ENCODE data around the gene TBX10.
"Not testable (repeated sequence)": the region's sequence is repeated elsewhere in the genome, so short reads cannot be mapped to it uniquely, and the experiment has no call there.

TBX10 gene

DNA sequence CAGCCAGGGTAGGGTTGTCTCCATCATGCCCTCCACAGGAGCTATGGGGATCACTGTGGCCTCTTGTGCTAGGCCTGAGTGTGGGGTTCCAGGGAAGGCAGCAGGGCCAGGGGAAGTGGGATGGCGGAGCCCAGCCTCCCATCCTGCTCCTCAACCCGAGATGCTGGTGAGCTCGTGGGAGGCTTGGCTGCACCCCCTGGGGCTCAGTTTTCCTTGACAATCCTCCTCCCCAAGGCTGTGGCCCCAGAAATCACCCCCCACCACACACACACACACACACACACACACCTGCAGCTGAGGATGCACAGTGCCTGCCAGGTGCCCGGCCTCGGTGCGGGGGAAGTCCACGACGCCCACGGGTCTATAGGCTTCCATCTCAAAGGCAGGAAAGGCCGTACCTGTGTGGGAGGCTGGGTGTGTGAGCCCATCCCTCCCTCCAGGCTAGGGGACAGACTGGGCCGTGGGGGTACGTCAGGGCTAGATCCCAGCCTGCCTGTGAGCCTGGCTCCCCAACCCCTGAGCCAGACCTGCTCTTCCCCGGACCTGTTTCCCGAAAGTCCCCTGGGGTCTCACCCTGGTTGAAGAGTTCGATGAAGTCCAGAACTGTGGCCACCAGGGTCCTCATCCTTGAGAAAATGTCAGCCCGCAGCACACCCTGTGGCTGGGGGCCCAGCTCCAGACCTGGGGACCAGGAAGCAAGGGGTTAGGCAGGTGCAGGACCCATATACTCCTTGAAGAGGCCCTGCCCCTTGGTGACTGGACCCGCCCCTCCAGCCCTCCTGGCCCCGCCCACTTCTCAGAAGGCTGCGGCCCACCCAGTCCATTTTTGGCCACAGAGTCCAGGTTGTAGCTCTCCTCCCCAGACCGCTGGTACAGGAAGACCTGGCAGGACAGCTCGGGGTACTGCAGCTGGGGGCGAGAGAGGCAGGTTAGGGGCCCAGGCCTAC lies 5.2 kb upstream of the TBX10 start:
- no peak for DNase-seq

DNA sequence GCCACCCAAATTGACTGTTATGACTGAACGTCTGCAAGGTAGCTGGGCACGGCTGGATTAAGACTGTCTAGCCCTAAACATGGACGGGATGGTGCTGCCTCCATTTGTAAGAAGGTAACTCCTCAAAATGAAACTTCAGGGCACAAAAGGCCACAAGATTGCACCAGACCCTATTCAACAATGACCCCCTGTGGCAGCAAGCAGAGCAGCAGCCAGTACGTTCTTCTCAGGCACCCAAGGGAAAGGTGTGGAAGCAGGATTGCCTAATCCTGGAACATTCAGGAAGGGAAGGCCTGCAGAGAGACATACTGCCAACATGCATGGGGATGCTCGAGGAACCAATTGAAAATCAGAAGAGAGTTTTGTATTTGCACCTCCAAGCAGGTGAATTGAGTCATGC lies 4.5 kb upstream of the TBX10 start:
- no peak for DNase-seq

DNA sequence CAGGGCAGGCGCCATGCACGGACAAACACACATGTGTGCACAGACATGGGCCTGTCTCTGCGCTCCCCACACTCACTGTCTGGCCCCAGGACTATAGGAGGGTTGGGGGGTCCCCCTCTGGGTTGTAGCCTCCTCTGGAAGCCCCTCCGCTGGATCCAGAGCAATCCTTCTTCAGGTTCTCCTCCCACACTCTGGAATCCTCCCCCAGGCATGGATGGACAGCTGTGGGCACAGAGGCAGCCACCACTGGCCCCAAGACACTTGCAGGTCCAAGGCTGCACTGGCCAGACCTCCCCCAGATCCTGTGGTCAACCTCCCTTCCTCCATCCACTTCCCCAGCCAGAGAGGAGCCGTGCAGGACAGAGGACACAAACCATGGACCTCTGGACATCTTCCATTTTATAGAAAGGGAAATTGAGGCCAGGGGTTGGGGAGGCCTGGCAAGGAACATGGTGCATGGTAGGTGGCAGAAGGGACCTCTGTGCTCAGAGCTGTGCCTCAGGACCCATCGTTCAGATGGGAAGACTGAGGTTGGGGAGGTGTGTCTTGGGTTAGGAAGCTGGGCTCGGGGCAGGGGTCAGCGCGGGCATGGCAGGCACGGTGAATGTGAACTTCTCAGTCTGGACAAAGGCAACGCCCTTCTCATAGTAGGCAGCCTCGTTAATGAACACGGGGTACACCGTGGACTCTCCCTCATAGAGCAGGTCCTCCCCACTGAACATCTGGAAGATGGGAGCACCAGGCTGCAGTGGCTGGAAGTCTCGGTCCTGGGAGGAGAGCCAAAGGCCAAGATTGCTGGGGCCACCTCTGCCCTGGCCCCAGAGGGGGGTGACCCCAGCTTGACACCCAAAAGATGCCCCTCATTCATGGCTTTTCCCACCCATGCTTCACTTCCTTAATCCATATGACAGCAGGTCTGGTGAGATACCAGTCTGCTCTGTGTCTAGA lies 2.9 kb upstream of the TBX10 start:
- no peak for DNase-seq

DNA sequence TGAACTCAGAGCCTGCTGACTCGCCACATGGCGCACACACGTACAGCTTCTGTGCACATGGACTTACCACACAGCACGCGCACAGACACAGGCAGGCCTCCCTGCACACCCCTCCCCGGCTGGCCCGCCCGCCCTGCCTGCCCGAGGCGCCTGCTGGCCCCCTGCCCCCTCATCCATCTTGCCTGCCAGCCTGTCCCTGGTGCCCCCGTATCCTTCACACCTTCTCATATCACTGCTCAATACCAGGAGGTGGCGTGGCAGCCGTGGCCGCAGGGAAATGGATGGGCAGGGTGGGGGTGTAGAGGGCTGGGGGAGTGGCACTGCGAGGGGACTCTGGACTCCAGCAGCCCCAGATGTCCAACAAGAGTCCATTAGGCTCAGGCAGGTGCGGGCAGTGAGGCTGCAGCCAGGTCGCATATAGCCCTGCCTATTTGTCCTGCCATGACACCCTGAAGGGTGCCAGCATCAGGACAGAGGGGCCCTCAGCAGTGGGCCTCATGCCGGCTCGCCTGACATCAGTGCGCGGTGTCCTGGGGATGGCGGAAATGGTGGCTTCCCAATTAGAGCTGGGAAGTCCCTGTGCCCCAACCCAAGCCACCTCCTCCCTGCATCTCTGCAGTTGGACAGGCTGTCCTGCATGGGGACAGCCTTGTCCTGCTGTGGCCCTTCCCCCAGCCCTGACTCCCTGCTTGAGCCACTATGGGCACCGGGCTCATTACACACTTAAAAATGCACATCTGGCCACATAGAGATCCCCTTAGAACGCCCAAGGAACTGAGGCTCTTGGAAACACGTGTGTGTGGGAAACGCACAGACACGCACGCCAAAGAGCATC lies 2.0 kb upstream of the TBX10 start:
- DNase-seq, result no peak

DNA sequence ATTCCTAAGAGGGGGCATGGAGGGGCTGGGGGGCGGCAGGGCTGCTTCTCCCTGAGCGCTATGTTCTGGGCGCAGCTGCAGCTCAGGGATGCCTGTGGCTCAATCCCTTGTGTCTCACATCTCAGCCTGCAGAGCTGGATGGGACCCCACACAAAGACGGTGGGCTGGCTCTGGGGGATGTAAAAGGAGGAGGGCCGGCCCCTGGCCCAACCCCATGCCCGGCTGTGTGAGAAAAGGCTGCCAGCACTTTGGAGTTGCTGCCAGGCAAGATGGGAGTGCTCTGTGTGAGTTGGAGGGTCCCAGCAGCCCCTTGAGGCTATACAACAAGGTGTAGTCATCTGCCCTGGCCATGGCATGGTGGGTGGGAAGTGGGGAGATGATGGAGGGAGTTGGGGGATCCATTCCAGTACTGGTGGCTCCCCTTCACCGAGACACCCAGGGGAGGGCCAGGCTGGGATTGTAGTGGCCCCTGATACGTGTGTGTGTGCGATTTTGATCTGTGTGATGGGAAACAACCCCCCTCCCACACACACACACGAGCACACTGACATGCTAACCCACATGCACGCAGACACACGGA lies 1.3 kb upstream of the TBX10 start:
- no peak for DNase-seq

DNA sequence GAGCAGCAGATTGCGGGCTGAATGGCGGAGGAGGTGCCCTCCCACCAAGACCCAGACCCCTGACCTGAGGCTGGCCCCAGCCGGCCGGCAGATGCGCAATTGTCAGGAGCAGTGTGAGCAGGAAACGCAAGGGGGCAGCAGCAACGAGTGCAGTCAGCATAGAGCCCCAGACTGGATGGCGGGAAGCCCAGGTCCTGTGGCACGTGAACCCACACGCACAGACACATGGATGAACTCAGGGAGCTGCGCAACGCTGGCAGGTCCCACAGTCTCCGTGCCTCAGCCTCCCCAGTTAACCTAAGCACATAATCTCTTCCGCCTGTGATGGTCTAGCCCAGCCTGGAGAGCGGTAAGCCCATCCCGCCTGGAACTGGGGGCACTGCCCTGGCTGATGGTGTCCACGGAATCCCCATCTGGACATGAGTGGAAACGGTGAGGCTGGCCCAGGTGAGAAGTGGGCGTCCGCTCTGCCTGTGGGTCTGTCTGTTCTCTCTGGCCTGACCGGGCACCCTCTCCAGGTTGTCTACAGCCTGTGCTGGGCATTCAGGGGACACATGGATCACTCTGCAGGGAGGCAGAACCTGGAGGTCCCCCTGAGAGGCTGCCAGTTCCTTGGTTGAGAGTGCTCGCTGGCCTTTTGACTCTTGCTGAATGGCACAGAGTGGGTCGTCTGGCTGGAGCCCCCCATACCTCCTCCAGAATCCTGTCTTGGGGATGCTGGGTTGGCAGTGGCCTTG lies 626 bp upstream of the TBX10 start:
- peak; percentile 14 to 24 for DNase-seq

DNA sequence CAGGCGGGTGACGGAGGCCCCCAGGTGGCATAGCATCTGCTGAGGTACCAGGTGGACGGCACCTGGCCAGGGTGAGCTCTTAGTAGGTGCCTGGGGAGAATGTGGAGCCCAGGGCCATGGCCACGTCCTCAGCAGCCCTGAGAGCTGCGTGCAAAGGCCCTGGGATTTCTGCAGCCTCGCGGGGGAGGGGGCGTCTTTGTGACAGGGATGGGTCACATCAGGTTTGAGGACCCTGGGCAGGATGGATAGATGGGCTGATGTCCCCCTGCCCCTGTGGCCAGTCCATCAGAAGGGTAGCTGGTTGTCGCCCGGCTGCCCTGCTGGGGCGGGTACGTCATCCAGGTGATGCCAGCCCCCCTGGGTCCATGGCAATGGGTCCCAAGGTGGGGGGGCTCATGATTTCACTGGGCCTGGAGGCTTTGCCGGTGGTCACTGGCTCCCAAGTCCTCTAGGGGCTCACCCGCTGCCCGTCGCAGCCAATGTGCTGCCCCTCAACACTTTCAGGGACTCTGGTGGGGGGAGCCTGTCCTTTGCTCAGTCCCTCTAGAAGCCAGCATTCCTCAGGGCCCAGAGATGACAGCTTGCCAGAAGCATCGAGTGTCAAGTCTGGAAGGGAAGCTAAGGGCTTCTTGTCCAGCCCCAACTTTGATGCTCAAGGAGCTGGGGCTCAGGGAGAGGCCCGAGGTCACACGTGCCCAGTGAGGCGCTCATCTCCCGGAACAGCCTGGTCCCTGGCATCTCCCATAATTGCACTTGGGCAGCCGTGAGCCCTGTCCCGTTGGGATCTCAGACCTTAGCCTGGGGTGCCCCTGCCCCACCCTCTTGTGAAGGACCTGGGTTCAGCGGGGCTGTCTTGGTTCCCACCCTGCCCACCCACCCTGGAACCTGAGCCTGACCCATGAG lies 777 bp downstream of the TBX10 start:
- no peak for DNase-seq

DNA sequence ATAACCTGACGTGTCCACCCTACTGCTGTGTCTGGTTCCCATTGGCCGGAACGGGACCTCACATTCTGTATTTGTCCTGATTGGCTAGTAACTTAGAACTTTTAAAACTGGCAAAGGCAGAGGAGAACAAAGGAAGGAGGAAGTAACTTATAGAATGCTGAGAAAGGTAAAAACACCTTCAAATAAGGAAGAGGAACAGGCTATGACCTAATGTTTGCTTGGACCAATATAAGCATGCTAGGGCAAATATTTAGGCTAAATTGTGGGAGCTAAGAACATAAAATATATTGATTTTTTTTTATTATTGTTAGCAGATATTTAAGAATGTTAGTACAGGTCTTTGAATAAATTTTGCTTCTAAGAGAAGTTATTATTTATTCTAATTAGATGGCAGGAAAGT lies 2.1 kb downstream of the TBX10 start:
- not testable (repeated sequence) for DNase-seq

DNA sequence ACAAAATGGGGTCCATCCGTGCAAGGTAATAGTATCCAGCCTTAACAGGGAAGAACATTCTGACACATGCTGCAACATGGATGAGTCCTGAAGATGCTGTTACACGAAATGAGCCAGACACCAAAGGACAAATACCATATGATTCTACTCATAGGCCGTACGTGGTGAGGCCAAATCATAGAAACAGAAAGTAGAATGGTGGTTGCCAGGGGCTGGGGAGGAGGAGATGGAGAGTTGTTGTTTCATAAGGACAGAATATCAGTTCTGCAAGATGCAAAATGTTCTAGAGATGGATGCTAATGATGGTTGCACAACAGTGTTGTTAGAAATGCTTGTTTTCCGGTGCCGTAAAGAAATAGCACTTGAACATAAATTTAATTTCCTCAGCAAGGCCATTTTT lies 2.6 kb downstream of the TBX10 start:
- no peak for DNase-seq

DNA sequence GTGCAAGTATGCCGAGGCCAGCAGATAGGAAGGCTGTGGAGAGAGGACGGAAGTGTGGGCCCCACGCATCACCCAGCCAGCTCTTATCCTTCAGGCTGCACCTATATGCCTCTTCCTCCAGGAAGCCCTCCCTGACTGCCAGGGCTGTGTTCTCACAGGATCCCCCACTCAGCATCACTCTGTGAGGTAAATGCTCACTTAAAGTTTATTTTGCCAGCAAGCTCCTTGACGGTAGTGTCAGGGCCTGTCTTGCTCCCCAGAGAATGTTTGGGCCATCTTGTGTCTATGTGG lies 4.4 kb downstream of the TBX10 start:
- DNase-seq, result no peak

DNA sequence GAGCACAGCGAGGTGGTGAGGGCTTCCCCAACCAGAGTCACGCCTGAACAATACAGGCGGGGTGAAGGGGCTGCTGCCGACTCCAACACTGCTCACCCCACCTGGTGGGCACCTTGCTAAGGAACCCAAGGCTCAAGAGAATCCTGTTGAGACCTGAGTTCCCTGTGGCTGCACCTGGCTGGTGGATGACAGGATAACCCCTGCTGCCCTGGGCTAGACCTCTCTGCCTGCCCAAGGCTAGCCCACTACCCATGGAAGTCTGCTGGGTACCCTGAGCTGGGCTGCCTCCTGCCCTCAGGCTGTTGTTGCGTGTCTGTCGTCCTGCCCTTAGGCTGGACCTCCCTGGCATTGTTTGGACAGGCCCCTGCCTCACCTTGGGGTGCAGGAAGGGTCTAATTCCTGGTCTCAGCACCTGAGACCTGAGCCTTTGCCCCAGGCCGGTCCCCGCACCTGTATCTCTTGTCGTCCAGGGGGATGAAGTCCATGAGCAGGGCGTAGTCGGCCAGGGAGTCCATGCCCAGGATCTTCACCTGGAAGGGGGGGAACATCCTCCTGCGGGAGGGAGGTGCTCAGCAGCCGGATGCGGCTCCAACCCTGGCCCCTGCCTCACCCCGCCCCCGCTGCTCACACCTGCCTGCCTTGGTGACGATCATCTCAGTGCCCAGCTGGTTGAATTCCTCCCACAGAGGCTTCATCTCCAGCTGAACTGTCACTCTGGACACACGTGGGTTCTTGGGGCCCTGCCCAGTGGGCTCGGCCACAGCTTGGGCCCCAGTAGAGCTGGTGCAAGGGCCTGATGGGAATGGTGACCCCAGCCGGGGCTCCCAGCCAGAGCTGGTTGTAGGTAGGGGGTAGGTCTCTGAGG lies 5.0 kb downstream of the TBX10 start:
- no peak for DNase-seq

DNA sequence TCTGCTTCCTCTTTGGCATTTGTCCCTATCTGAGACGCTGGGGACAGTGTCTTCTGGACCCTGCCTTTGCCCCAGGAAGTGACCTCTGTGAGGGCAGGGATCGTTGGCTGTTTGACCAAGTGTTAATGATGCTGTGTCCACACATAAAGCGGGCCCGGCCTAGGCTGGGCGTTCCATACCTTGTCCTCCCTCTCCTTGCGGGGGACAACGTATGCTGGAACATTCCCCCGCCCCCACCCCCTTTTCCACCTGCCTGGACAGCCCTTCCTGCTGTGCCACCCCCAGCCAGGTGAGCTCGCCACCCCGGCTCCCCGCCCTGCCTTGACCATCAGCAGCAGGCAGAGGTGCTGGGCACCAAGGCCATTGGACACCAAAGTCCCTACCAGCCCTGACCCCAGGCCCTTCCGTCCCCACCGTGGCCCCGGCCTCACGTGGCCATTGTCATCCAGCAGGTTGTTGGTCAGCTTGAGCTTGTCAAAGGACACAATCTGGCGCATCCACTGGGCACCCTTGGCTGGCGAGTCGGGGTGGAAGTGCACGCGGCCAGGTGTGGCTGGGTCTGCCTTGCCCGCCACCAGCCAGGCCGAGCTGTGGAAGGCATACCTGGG lies 5.7 kb downstream of the TBX10 start:
- no peak for DNase-seq

DNA sequence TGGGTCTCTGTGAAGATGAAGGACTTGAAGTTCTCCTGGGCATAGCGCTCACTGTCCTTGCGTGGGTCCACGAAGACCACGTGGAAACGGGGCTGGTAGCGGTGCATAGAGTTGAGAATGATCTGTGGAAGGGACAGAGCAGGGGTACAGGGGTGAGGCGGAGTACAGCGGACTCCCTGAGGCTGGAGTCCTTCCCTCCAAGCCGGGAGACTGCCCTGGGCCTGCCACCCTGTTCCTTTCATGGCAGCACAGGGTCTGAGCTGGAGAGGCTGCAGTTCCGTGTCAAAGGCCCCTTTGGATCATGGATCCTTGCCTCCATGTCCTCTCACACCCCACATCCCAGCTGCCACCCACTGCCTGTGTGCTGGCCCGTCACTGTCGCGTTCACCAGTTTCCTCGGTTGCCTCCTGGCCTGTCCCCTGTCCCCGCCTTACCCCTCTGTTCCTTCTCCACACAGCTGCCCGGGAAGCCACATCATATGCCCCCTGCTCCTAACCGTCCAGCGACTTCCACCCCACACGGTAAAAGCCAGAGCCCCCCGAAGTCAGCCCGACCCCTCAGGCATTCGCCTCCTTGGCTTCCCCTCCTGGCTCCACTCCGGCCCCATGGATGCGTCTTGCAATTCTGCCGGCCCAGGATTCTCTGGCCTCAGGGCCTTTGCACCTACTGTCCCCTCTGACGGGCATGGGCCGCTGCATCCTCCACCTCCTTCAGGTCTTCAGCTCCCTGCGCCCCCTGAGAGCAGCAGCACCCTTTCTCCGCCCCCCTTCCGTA lies 6.4 kb downstream of the TBX10 start:
- DNase-seq, result no peak

DNA sequence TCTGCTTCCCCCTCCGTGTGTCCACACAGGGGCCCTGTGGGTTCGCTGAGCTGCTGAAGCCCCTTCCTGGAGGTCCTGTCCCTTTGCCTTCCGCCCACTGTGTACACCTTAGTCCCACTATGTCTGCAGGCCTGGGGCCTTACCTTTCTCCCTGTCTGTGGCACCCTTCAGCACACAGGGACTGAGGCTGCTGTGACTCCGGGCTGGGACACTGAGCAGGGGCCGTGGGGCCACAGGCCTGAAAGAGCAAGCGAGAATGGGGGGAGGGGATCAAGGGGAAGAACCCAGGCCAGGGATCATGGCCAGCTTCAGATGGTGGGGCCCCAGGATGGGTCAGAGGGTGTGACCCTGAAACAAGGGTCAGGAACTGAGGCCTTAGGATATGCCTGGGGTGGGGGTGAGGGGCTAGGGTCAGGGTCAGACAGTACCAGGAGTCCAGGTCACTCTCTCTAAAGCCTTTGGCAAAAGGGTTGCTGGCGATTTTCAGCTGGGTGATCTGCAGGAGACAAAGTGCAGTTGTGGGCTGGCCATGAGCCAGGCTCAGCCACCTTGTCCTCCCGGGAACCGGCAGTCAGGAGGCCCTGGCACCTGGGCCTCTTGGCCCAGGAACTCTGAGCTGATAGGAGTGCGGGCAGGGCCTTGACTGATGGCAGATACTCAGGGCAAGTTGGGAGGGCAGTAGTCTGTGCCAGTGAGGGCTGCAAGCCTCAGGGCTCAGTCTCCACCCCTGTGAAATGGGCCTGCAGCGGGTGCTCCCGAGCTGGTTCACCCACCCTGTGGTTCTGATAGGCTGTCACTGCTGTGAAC lies 7.2 kb downstream of the TBX10 start:
- no peak for DNase-seq

DNA sequence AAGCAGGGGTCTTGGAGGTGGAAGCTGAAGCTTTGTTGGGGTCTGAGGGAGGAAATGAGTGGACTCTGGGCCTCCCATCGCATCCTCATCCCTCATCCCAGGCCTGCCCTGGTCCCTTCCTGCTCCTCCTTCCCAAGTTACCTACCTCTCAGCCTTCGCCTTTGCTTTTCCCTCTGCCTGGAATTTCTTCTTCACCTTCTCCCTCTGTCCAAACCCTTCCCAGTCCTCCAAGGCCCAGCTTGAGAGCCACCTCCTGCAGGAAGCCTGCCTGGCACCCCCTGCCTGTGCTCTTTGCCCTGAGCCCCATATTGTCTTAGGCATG lies 7.7 kb downstream of the TBX10 start:
- no peak for DNase-seq

DNA sequence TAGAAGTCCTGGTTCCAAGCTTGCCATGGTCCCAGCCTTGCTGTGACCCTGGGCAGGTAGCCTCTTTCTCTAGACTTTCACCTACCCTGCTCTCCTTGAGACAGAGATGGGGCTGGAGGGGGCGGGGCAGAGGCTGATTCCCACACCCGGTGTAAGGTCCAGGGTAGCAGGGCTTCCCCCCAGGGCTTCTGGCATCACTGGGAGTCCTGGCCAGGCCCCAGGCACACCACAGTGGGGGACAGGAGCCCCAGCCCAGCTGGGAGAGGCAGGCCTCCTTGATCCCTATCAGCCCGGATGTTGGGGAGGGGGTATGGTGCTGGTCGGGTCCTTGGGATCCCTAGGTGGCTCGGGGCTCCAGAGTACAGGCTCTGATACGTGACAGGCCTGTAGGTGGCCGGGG lies 8.2 kb downstream of the TBX10 start:
- DNase-seq, result no peak

DNA sequence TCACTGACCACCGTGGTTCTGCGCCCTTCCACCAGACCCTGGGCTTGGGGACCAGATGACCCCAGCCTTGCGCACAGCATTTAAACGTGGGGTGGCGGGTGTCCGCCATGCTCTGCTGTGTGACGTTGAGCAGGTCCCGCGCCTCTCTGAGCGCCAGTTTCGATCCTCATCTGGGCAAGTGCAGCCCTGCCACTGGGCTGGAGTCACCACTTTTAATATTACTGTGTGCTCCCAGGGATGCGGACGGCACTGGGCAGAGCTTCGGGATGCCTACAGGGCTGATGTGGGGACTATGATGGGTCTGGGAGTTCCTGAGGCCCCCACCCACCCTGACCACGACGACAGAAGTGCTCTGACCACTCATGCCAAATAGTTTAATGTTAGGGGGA lies 8.6 kb downstream of the TBX10 start:
- DNase-seq, result no peak
